ENCODE data around the gene CDH13.

Gene CDH13

GRCh38 chr16:82846806-82847205, 220.0 kb downstream of the CDH13 start:
- no peak for DNase-seq (ENCODE audit: low read depth)

- no peak for DNase-seq (ENCODE audit: low read depth)
Observed at GRCh38 chr16:82848013-82848412, 221.2 kb downstream of the CDH13 start.

- DNase-seq (ENCODE audit: low read depth), result no peak
Observed at GRCh38 chr16:82852388-82853008, 225.7 kb downstream of the CDH13 start.

DNA sequence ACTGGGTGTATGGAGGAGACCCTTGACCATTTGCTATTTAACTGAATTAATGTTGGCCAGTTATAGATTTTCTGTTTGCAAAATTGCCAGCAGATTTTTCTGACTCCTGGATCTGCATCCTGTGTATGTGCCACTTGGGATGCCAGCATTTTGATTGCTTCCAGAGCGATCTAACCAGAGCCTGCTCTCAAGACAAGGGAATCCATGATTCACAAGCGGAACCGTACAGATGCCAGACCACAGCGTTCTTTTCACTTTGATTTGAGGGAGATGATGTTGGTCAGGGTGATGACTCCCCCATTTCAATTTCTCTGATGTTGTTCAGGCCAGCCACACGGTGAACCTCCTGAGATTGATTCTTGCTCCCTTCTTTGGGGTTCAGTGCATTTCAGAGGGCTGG, 228.7 kb downstream of the CDH13 start:
- no peak for DNase-seq (ENCODE audit: low read depth)

DNA sequence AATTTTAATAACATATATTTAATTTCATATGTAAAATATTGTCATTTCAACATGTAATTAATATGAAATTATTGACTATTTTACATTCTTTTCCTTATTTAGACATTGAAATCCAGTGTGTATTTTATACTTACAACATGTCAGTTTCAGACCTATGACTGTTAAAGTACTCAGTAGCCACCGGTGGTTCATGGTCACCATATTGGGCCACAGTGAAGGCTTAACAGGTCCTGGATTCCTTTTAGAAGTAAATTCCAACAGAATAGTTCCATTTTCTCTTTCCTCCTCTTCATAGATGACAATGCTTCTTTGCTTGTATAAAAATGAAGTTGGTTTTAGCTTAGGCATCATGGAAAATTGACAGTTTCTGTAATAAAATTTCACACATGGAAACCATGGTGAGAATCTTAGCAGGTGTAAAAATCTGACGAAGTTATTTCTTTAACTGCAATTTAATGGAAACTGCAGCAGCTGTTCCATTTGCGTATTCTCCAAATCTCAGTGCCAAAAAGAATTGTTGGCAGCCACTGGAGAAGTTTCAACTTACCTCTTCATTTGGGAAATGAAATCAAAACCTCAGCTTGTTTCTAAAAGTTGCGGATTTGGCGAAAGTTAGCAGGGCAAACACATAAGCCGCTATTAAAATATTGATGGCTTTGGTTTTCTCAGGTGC, 231.1 kb downstream of the CDH13 start:
- no peak for DNase-seq (ENCODE audit: low read depth)

GRCh38 chr16:82859662-82860061, 232.9 kb downstream of the CDH13 start:
- DNase-seq (ENCODE audit: low read depth), result no peak

- DNase-seq (ENCODE audit: low read depth), result no peak
Observed at GRCh38 chr16:82860071-82860470, 233.3 kb downstream of the CDH13 start.

- no peak for DNase-seq (ENCODE audit: low read depth)
Observed at GRCh38 chr16:82862057-82862456, 235.3 kb downstream of the CDH13 start.

GRCh38 chr16:82864332-82865040, 237.7 kb downstream of the CDH13 start:
- DNase-seq (ENCODE audit: low read depth), result no peak

GRCh38 chr16:82865412-82865811, 238.6 kb downstream of the CDH13 start:
- DNase-seq (ENCODE audit: low read depth), result no peak

DNA sequence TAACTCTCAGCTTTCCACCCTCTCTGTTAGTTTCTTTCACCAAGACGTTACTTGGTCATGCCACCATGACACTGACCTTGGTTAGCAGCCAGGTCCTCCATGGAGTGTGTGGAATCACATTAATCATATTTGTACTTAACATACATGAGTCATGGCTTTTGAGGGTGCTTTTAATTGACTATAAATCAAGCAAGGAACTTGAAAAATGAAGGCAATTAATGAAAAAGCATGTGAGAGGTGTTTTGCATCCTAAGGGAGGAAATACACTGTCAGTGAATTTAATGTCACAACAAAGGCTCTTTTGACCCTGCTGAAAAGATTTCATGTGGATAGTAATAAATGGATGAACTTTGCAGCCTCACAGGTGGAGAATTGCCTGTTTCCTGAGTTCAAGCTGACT, 240.7 kb downstream of the CDH13 start:
- DNase-seq (ENCODE audit: low read depth), result no peak

DNA sequence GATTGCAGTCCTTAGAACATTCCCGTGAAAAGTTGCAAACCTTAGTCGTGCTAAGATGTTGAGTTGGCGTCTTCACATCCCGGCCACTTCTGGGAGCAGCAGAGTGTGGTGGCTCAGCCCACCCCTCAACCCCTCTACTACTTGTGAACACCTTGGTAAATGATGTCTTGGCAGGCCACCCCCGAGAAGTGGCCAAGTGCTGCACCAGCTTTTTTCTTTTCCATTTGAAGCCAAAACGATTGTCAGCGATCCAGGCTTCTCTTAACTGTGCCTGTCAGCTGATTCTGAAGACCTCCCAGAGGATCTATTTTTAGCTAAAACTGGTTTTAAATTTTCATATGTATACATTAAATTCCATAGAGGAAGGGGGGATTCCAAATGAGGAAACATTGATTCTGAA, 247.5 kb downstream of the CDH13 start:
- DNase-seq (ENCODE audit: low read depth), result no peak

DNA sequence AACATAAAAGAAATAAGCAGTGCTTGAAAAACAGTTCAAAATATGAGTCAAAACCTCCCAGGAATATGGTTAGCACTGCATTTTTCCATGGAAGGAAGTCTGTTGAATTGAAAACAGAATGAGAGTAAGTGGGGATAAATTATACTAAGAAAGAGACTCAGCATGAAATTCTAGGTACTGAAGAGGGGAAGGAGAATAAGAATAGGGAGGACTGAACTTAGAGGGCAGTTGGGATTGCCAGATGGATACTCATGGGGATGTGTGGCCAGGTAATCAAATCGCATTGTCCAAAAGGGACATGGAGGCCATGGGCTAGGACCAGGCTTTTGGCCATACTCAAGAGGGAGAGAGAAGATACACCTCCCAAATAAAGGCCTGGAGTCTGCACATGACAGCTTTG, 247.9 kb downstream of the CDH13 start:
- no peak for DNase-seq (ENCODE audit: low read depth)

- DNase-seq (ENCODE audit: low read depth), result no peak
Observed at GRCh38 chr16:82876951-82877350, 250.2 kb downstream of the CDH13 start.

- DNase-seq (ENCODE audit: low read depth), result no peak
Observed at GRCh38 chr16:82878466-82878865, 251.7 kb downstream of the CDH13 start.

GRCh38 chr16:82880346-82880745, 253.6 kb downstream of the CDH13 start:
- no peak for DNase-seq (ENCODE audit: low read depth)

DNA sequence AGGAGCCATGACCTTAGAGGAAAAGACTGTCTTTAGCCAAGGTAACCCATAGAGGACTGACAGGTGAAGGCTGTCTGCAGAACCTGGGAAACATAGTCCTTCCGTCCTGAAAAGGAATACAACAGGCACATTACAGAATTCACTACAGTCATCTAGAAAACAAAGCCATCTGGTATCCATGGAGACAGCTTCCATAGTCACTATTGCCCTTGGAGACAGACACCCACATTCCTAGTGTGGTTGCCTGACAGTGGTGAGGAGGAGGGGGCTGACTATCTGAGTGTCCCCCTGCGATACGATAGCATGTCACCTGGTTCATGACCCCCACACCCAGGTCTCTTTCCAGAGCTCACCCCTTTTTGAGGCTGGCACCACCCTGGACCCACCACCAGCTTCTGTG, 254.7 kb downstream of the CDH13 start:
- no peak for DNase-seq (ENCODE audit: low read depth)

DNA sequence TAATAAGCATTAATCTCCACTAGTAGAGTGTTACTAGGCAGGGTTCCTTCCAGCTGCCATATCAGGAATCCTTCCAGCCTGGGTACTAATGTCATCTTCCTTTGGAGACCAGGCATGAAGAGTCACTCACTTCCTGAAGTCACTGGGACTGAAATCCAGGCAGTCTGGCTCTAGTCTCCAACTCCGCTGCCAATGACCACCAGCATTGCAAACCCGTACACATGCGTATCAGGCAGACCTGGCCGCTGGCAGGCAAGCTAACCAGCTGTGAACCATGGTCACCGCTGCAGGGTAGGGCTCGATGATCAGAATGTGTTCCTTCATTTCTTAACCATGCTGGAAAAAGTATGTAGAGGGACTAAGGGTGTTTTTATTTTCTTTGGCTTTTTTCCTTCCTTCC, 255.5 kb downstream of the CDH13 start:
- DNase-seq (ENCODE audit: low read depth), result no peak

GRCh38 chr16:82882982-82883835, 256.4 kb downstream of the CDH13 start:
- DNase-seq (ENCODE audit: low read depth), result no peak

DNA sequence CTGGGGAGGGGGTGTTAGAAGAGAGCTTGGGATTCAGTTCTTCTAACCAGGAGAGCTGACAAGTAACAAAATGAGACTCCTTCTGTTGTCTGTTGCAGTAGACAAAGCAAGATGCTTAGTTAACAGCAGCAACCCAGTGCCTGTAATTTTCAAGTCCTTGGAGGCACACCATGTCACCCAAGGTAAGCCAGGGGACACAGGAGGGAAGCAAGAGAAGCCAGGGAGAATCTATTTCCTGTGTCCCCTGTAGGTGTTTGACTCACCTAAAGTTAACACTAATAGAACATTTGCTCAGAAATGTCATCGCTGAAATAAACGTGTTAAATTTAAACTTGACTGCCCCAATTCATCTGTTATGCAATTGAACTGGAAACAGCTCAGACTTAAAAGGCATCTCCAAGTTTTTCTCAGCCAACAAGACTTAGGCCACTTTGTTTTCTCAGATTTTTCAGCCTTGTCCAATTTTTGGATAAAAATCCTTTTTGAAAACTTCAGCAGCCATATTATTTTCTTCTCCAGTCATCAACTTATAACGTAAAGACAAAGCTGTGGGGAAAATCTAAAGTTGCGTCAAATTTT, 257.6 kb downstream of the CDH13 start:
- DNase-seq (ENCODE audit: low read depth), result no peak

DNA sequence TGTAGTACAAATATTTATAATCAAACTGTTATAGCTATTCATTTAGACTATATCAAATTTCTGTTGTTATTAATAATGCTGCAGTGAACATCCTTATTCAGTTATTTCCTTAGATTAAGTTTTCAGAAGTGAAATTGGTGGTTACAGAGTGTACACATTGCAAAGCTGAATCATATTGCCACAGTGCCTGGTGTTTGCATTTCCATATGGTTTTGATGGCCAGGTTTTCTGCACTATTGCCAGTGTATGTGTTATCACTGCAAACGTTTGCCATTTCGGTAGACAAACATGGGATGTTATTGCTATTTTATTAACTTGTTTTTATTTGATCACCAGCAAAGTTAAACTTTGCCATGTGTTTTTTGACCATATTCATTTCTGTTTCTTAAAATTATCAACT, 259.4 kb downstream of the CDH13 start:
- no peak for DNase-seq (ENCODE audit: low read depth)

DNA sequence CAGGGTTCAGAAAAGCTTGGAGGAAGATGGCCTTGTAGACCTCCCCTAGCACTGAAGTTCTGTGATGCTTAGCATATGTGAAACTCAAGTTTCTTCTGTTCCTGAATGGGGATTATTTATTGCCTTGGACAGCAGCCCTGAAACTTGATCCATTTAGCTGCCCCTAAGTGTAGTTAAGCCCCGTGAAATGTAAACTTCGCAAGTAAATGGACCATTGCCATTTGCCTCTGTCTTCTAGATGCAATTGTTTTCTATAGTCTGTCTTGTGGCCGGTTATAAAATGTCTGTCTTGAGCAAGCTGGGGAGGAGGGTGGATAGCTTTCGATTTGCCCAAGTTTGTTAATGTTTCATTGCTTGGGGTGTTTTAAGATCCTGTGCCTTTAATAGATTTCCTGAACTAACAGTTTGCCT, 261.8 kb downstream of the CDH13 start:
- no peak for DNase-seq (ENCODE audit: low read depth)

Measured in activated T-helper 1 cell treated with Interleukin-2 at 50 U/mL for 16 hours (primary cell).